Liver (tissue), 9 donors: ENCODE data around the gene COL19A1. TPM values are rescaled to one million over a fixed set of nuclear protein-coding genes. Genes with fewer than 3 reads are reported as not detected.

Experiments used
- DNase-seq: peaks from one replicate; pipeline ENCODE4 v3.0.0-alpha.2; 2017; ENCODE audit warnings: low spot score
- H3K27ac ChIP-seq, 2 donors: one replicate each; pipeline ENCODE4 v1.7.0; 2013; ENCODE audit warnings: inconsistent platforms in 2 of 2, low read length in 2 of 2, control low read depth in 1 of 2, low read depth in 1 of 2, mild to moderate bottlenecking in 1 of 2
- H3K27me3 ChIP-seq, 4 donors: one replicate each; pipeline versions ENCODE4 v1.6.1 to v1.7.0; 2013; ENCODE audit warnings: low read length in 3 of 4, inconsistent platforms in 1 of 4, mild to moderate bottlenecking in 1 of 4, moderate library complexity in 1 of 4; ENCODE audit not compliant: control insufficient read depth in 4 of 4, insufficient read depth in 4 of 4
- H3K36me3 ChIP-seq, 4 donors: one replicate each; pipeline versions ENCODE4 v1.6.1 to v1.7.0; 2013; ENCODE audit warnings: low read length in 3 of 4, mild to moderate bottlenecking in 3 of 4, low read depth in 1 of 4, moderate library complexity in 1 of 4; ENCODE audit not compliant: control insufficient read depth in 4 of 4, insufficient read depth in 3 of 4
- H3K4me1 ChIP-seq, 4 donors: one replicate each; pipeline versions ENCODE4 v1.6.1 to v1.7.0; 2013; ENCODE audit warnings: low read length in 3 of 4, mild to moderate bottlenecking in 3 of 4, moderate library complexity in 1 of 4; ENCODE audit not compliant: control insufficient read depth in 4 of 4, insufficient read depth in 4 of 4
- H3K4me3 ChIP-seq, 3 donors: one replicate each; pipeline versions ENCODE4 v1.6.1 to v1.7.0; 2013; ENCODE audit warnings: low read length in 3 of 3, control low read depth in 1 of 3, low read depth in 1 of 3, mild to moderate bottlenecking in 1 of 3
- H3K9ac ChIP-seq, 2 donors: one replicate each; pipeline ENCODE4 v1.7.0; 2013; ENCODE audit warnings: low read length in 2 of 2, mild to moderate bottlenecking in 2 of 2, moderate library complexity in 2 of 2, control low read depth in 1 of 2, low read depth in 1 of 2
- H3K9me3 ChIP-seq, 4 donors: one replicate each; pipeline versions ENCODE4 v1.6.1 to v1.7.0; 2013; ENCODE audit warnings: low read length in 3 of 4; ENCODE audit not compliant: control insufficient read depth in 4 of 4
- EGR1 ChIP-seq, 2 donors: IDR thresholded peaks; 2 replicates each; pipeline ENCODE4 v1.6.1; 2016 to 2018; ENCODE audit warnings: antibody characterized with exemption in 2 of 2, low read depth in 2 of 2
- FOXA1 ChIP-seq: IDR thresholded peaks from 2 replicates; pipeline ENCODE4 v1.6.1; 2016; ENCODE audit warnings: antibody characterized with exemption
- FOXA2 ChIP-seq: IDR thresholded peaks from 2 replicates; pipeline ENCODE4 v1.6.1; 2016; ENCODE audit warnings: antibody characterized with exemption
- HNF4A ChIP-seq, 2 donors: conservative IDR thresholded peaks; 2 replicates each; pipeline ENCODE4 v1.6.1; 2016; ENCODE audit warnings: antibody characterized with exemption in 2 of 2, mild to moderate bottlenecking in 2 of 2
- HNF4G ChIP-seq: IDR thresholded peaks from 2 replicates; pipeline ENCODE4 v1.6.1; 2016; ENCODE audit warnings: antibody characterized with exemption
- JUND ChIP-seq, 2 donors: IDR thresholded peaks; 2 replicates each; pipeline ENCODE4 v1.6.1; 2016; ENCODE audit warnings: antibody characterized with exemption in 2 of 2
- NR2F2 ChIP-seq: IDR thresholded peaks from 2 replicates; pipeline ENCODE4 v1.6.1; 2016; ENCODE audit warnings: antibody characterized with exemption
- RAD21 ChIP-seq, 2 donors: IDR thresholded peaks; 2 replicates each; pipeline ENCODE4 v1.6.1; 2016; ENCODE audit warnings: antibody characterized with exemption in 2 of 2, mild to moderate bottlenecking in 2 of 2
- REST ChIP-seq: IDR thresholded peaks from 2 replicates; pipeline ENCODE4 v1.6.1; 2016; ENCODE audit warnings: antibody characterized with exemption, mild to moderate bottlenecking
- RXRA ChIP-seq, 2 donors: IDR thresholded peaks; 2 replicates each; pipeline ENCODE4 v1.6.1; 2017 to 2018; ENCODE audit warnings: antibody characterized with exemption in 2 of 2, mild to moderate bottlenecking in 1 of 2
- SP1 ChIP-seq: IDR thresholded peaks from 2 replicates; pipeline ENCODE4 v1.6.1; 2018; ENCODE audit warnings: antibody characterized with exemption, mild to moderate bottlenecking
- TAF1 ChIP-seq: conservative IDR thresholded peaks from 2 replicates; pipeline ENCODE4 v1.6.1; 2016; ENCODE audit warnings: antibody characterized with exemption, mild to moderate bottlenecking
- YY1 ChIP-seq: IDR thresholded peaks from 2 replicates; pipeline ENCODE4 v1.6.1; 2016; ENCODE audit warnings: antibody characterized with exemption, mild to moderate bottlenecking
- WGBS: extraction: QIAGEN DNeasy Blood & Tissue Kit; methylation state at CpG from one replicate; pipeline ENCODE4 v1.1.7; 2013; 5-methylcytosine and 5-hydroxymethylcytosine counted together
- polyA plus RNA-seq, 2 donors: library from polyadenylated mRNA; stranded (reverse) in 1 of 2; unstranded in 1 of 2; fragments of 200-250 nt in 1 of 2; fragments of >200 nt in 1 of 2; fragmentation: Nextera tagmentation in 1 of 2; extraction: Ambion mirVana in 1 of 2; gene quantifications; one replicate each; pipeline versions ENCODE4 v1.2.1 to v1.2.3, GENCODE V29; 2013 to 2015
- total RNA-seq, 2 donors: library from RNA; depleted of rRNA; stranded (reverse); fragments of >200 nt; gene quantifications; one replicate each; pipeline ENCODE4 v1.2.3, GENCODE V29; 2014
- TF ChIP-seq, protein P1 (sequence below): fragments of 150-350 bp; IDR thresholded peaks from 2 replicates; pipeline ENCODE4 v1.5.1; 2017; ENCODE audit warnings: improper control_type of control experiment, low read depth, low read length; ENCODE audit not compliant: missing input control
- donor health status: healthy.
- donor health status: healthy.
- donor health status: healthy.
- donor health status: healthy.
- donor health status: healthy.

COL19A1 gene
- total and polyA plus RNA-seq, 4 donors, result 0.25 to 0.51 TPM; not detected in 2

DNA sequence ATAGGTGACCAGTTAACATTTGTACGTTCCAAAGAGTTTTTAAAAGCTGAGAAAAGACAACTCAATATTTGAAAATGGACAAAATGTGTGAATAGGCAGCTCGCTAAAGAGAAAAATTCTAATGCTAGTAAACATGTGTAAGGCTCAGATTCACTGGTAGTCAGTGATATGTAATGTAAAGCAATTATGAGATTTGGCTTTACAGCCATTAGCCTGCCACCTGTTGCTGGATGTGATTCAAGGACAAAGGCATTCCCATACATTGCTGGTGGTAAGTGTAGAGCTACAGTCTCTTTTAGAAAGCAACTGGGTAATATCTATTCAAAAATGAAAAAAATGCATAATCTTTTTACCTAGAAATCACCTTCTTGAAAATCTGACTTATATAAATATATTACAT is 114.3 kb downstream of the COL19A1 start:
- no peak for DNase-seq
- H3K27ac ChIP-seq, result no peak overlapping the region
- no peaks in the 10 kb centered on the region for H3K36me3 ChIP-seq
- no peak overlapping the region for H3K9ac ChIP-seq
- H3K4me1 ChIP-seq, result no peaks in the 10 kb centered on the region
- 76% methylated on average over 2 of the region's 2 CpGs for WGBS
- TF ChIP-seq, protein P1, sequence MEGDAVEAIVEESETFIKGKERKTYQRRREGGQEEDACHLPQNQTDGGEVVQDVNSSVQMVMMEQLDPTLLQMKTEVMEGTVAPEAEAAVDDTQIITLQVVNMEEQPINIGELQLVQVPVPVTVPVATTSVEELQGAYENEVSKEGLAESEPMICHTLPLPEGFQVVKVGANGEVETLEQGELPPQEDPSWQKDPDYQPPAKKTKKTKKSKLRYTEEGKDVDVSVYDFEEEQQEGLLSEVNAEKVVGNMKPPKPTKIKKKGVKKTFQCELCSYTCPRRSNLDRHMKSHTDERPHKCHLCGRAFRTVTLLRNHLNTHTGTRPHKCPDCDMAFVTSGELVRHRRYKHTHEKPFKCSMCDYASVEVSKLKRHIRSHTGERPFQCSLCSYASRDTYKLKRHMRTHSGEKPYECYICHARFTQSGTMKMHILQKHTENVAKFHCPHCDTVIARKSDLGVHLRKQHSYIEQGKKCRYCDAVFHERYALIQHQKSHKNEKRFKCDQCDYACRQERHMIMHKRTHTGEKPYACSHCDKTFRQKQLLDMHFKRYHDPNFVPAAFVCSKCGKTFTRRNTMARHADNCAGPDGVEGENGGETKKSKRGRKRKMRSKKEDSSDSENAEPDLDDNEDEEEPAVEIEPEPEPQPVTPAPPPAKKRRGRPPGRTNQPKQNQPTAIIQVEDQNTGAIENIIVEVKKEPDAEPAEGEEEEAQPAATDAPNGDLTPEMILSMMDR, result no peak
- no peak for TF ChIP-seq YY1
- TF ChIP-seq JUND (IDR thresholded peaks at IDR 0.05), result no peak
- TF ChIP-seq REST, result no peak
- no peak for TF ChIP-seq HNF4A (conservative IDR thresholded peaks at IDR 0.05)
- TF ChIP-seq RXRA (IDR thresholded peaks at IDR 0.05), result no peak
- no peak for TF ChIP-seq TAF1
- no peak for TF ChIP-seq HNF4G
- TF ChIP-seq FOXA1, result no peak
- no peak for TF ChIP-seq RAD21 (IDR thresholded peaks at IDR 0.05)
- no peaks in the 10 kb centered on the region for H3K27me3 ChIP-seq
- H3K9me3 ChIP-seq, result no peaks in the 10 kb centered on the region
- H3K4me3 ChIP-seq, result no peak overlapping the region

- H3K4me1 ChIP-seq, result no peaks in the 10 kb centered on the region
- no peaks in the 10 kb centered on the region for H3K27me3 ChIP-seq
- WGBS, result 71% methylated on average over 3 of the region's 3 CpGs
- no peaks in the 10 kb centered on the region for H3K9me3 ChIP-seq
- no peak overlapping the region for H3K4me3 ChIP-seq
- no peak overlapping the region for H3K9ac ChIP-seq
- no peaks in the 10 kb centered on the region for H3K36me3 ChIP-seq
- DNase-seq, result no peak
- no peak overlapping the region for H3K27ac ChIP-seq
- TF ChIP-seq FOXA2, result no peak
- TF ChIP-seq TAF1, result no peak
- no peak for TF ChIP-seq RAD21 (IDR thresholded peaks at IDR 0.05)
- TF ChIP-seq NR2F2, result no peak
- TF ChIP-seq, protein P1, result no peak
- TF ChIP-seq FOXA1, result no peak
- no peak for TF ChIP-seq SP1
- TF ChIP-seq EGR1 (IDR thresholded peaks at IDR 0.05; ENCODE audit: low read depth in 2 of 2), result no peak
- TF ChIP-seq HNF4G, result no peak
Observed at GRCh38 chr6:69984506-69984905, 118.2 kb downstream of the COL19A1 start.
